Measurements from ENCODE around the gene PRLHR. TPM values are rescaled to one million over a fixed set of nuclear protein-coding genes. Genes with fewer than 3 reads are reported as not detected.
"Not testable (repeated sequence)": the region's sequence is repeated elsewhere in the genome, so short reads cannot be mapped to it uniquely, and the experiment has no call there.

PRLHR gene
- total RNA-seq, 1 donor from 2014 or later = not detected

GRCh38 chr10:118621304-118621942 is 26.0 kb upstream of the PRLHR start:
- Histone ChIP-seq H3K36me3 (no peaks in the 10 kb centered on the region), H3K27me3 (ENCODE audit: low read depth) (peaks cover 82% of the 10 kb centered on the region), H3K9me3 (replicated peaks) (no peaks in the 10 kb centered on the region), H3K4me1 (no peaks in the 10 kb centered on the region), H3K4me3 (no peak overlapping the region), H3K27ac (replicated peaks) (no peak overlapping the region)
- no peak for TF ChIP-seq CTCF (IDR thresholded peaks at IDR 0.05; ENCODE audit: borderline replicate concordance)
- intact Hi-C loops (cut with micrococcal nuclease) = no loop called here
- no peak for DNase-seq

- H3K4me1 ChIP-seq; DNase-seq; H3K27ac ChIP-seq (replicated peaks); H3K36me3 ChIP-seq; H3K4me3 ChIP-seq; intact Hi-C loops (cut with micrococcal nuclease); H3K9me3 ChIP-seq (replicated peaks): not testable (repeated sequence)
- peaks cover 41% of the 10 kb centered on the region for H3K27me3 ChIP-seq (ENCODE audit: low read depth)
These were observed 18.4 kb upstream of the PRLHR start for GRCh38 chr10:118613863-118614262.

- TF ChIP-seq CTCF (IDR thresholded peaks at IDR 0.05; ENCODE audit: borderline replicate concordance) = no peak
- no peak overlapping the region for H3K4me3 ChIP-seq
- H3K36me3 ChIP-seq = no peaks in the 10 kb centered on the region
- DNase-seq = no peak
- no peak overlapping the region for H3K27ac ChIP-seq (replicated peaks)
- H3K4me1 ChIP-seq = no peaks in the 10 kb centered on the region
- H3K9me3 ChIP-seq (replicated peaks) = peaks cover 18% of the 10 kb centered on the region
- intact Hi-C loops (cut with micrococcal nuclease) = no loop called here
- H3K27me3 ChIP-seq (ENCODE audit: low read depth) = peaks cover 26% of the 10 kb centered on the region
These were observed 15.1 kb upstream of the PRLHR start for GRCh38 chr10:118610577-118610976.

GRCh38 chr10:118607768-118608354 is 12.4 kb upstream of the PRLHR start:
- H3K36me3 ChIP-seq = no peaks in the 10 kb centered on the region
- no peak overlapping the region for H3K4me3 ChIP-seq
- H3K9me3 ChIP-seq (replicated peaks) = peaks cover 18% of the 10 kb centered on the region
- DNase-seq = no peak
- H3K4me1 ChIP-seq = no peaks in the 10 kb centered on the region
- peaks cover 38% of the 10 kb centered on the region for H3K27me3 ChIP-seq (ENCODE audit: low read depth)
- H3K27ac ChIP-seq (replicated peaks) = no peak overlapping the region
- no peak for TF ChIP-seq CTCF (IDR thresholded peaks at IDR 0.05; ENCODE audit: borderline replicate concordance)
- intact Hi-C loops (cut with micrococcal nuclease) = no loop called here

GRCh38 chr10:118605694-118606093 is 10.2 kb upstream of the PRLHR start:
- Histone ChIP-seq H3K27ac (replicated peaks) (no peak overlapping the region), H3K27me3 (ENCODE audit: low read depth) (peaks cover 38% of the 10 kb centered on the region), H3K4me1 (no peaks in the 10 kb centered on the region), H3K36me3 (no peaks in the 10 kb centered on the region), H3K9me3 (replicated peaks) (peaks cover 18% of the 10 kb centered on the region), H3K4me3 (no peak overlapping the region)
- intact Hi-C loops (cut with micrococcal nuclease) = no loop called here
- DNase-seq = no peak
- no peak for TF ChIP-seq CTCF (IDR thresholded peaks at IDR 0.05; ENCODE audit: borderline replicate concordance)

- Histone ChIP-seq H3K4me3 (no peak overlapping the region), H3K27me3 (ENCODE audit: low read depth) (peaks cover 100% of the 10 kb centered on the region), H3K27ac (replicated peaks) (no peak overlapping the region), H3K36me3 (no peaks in the 10 kb centered on the region), H3K9me3 (replicated peaks) (no peaks in the 10 kb centered on the region), H3K4me1 (no peaks in the 10 kb centered on the region)
- no peak for TF ChIP-seq CTCF (IDR thresholded peaks at IDR 0.05; ENCODE audit: borderline replicate concordance)
- intact Hi-C loops (cut with micrococcal nuclease) = no loop called here
- DNase-seq = no peak
These were observed 1.1 kb upstream of the PRLHR start for GRCh38 chr10:118596426-118597124.
